Trophoblast cell (in vitro differentiated cells and primary cell): ENCODE measurements around the gene UBL4A.

Experiments
- DNase-seq, 2 donors: peaks; one replicate each; pipeline ENCODE4 v3.0.0-alpha.2; 2016
- H2AFZ ChIP-seq: 2 replicates; pipeline ENCODE4 v1.6.1; 2013; ENCODE audit warnings: low read length, moderate library complexity, mild to moderate bottlenecking; ENCODE audit not compliant: insufficient read depth, poor library complexity
- H2AK5ac ChIP-seq: 2 replicates; pipeline ENCODE4 v1.6.1; 2013; ENCODE audit warnings: mild to moderate bottlenecking, low read length
- H2BK120ac ChIP-seq: 2 replicates; pipeline ENCODE4 v1.6.1; 2013; ENCODE audit warnings: low read length, mild to moderate bottlenecking, moderate library complexity; ENCODE audit not compliant: insufficient read depth, poor library complexity
- H2BK12ac ChIP-seq: 2 replicates; pipeline ENCODE4 v1.6.1; 2013; ENCODE audit warnings: mild to moderate bottlenecking, low read length, moderate library complexity
- H2BK5ac ChIP-seq: 2 replicates; pipeline ENCODE4 v1.6.1; 2013; ENCODE audit warnings: low read length, low read depth, moderate library complexity, mild to moderate bottlenecking; ENCODE audit not compliant: poor library complexity
- H3K14ac ChIP-seq: 2 replicates; pipeline ENCODE4 v1.6.1; 2013; ENCODE audit warnings: mild to moderate bottlenecking, low read length
- H3K18ac ChIP-seq: 2 replicates; pipeline ENCODE4 v1.6.1; 2013; ENCODE audit warnings: mild to moderate bottlenecking, low read length
- H3K23ac ChIP-seq: 2 replicates; pipeline ENCODE4 v1.6.1; 2013; ENCODE audit warnings: low read length
- H3K27ac ChIP-seq: 2 replicates; pipeline ENCODE4 v1.5.1; 2013; ENCODE audit warnings: low read depth, mild to moderate bottlenecking, inconsistent platforms, low read length, moderate library complexity
- H3K27me3 ChIP-seq: 2 replicates; pipeline ENCODE4 v1.6.1; 2013; ENCODE audit warnings: inconsistent platforms, mild to moderate bottlenecking, low read length, moderate library complexity; ENCODE audit not compliant: insufficient read depth
- H3K36me3 ChIP-seq, 2 experiments: 1 replicate in 1 of 2; 2 replicates in 1 of 2; pipeline ENCODE4 v1.6.1; 2013; ENCODE audit warnings: low read length in 2 of 2, mild to moderate bottlenecking in 2 of 2, moderate library complexity in 1 of 2; ENCODE audit not compliant: insufficient read depth in 2 of 2, control insufficient read depth in 1 of 2
- H3K4ac ChIP-seq: 2 replicates; pipeline ENCODE4 v1.6.1; 2013; ENCODE audit warnings: low read depth, mild to moderate bottlenecking, low read length, moderate library complexity
- H3K4me1 ChIP-seq, 2 experiments: 1 replicate in 1 of 2; 2 replicates in 1 of 2; pipeline ENCODE4 v1.6.1; 2013; ENCODE audit warnings: low read length in 2 of 2, mild to moderate bottlenecking in 2 of 2, moderate library complexity in 1 of 2; ENCODE audit not compliant: insufficient read depth in 2 of 2, control insufficient read depth in 1 of 2
- H3K4me2 ChIP-seq: 2 replicates; pipeline ENCODE4 v1.6.1; 2013; ENCODE audit warnings: inconsistent platforms, mild to moderate bottlenecking, low read length, moderate library complexity
- H3K4me3 ChIP-seq: 2 replicates; pipeline ENCODE4 v1.5.1; 2013; ENCODE audit warnings: mild to moderate bottlenecking, low read depth, low read length, inconsistent platforms
- H3K79me1 ChIP-seq: one replicate; pipeline ENCODE4 v1.6.1; 2013; ENCODE audit warnings: low read length
- H3K79me2 ChIP-seq: 2 replicates; pipeline ENCODE4 v1.6.1; 2013; ENCODE audit warnings: low read length, mild to moderate bottlenecking; ENCODE audit not compliant: control insufficient read depth, insufficient read depth, poor library complexity
- H3K9ac ChIP-seq: 2 replicates; pipeline ENCODE4 v1.6.1; 2013; ENCODE audit warnings: mild to moderate bottlenecking, low read length
- H3K9me3 ChIP-seq: 2 replicates; pipeline ENCODE4 v1.6.1; 2013; ENCODE audit warnings: low read depth, mild to moderate bottlenecking, control low read depth, inconsistent platforms, low read length; ENCODE audit not compliant: insufficient read depth
- H4K12ac ChIP-seq: 2 replicates; pipeline ENCODE4 v1.6.1; 2013; ENCODE audit warnings: low read depth, mild to moderate bottlenecking, low read length, moderate library complexity
- H4K8ac ChIP-seq: 2 replicates; pipeline ENCODE4 v1.6.1; 2013; ENCODE audit warnings: low read depth, mild to moderate bottlenecking, low read length, moderate library complexity
- H4K91ac ChIP-seq: one replicate; pipeline ENCODE4 v1.6.1; 2013; ENCODE audit warnings: low read depth, mild to moderate bottlenecking, low read length, moderate library complexity
- WGBS: extraction: QIAGEN DNeasy Blood & Tissue Kit; methylation state at CpG from one replicate; pipeline ENCODE4 v1.1.7; 2013; ENCODE audit warnings: missing lambda C conversion rate; ENCODE audit not compliant: insufficient read length, insufficient coverage; ENCODE audit errors: extremely low coverage; 5-methylcytosine and 5-hydroxymethylcytosine counted together

The UBL4A gene

GRCh38 chrX:154446430-154446829 is 40.0 kb downstream of the UBL4A start:
- Histone ChIP-seq H3K18ac (no peak overlapping the region), H2AFZ (no peak overlapping the region), H3K27ac (no peak overlapping the region), H4K91ac (no peak overlapping the region), H3K4ac (no peak overlapping the region), H3K4me3 (no peak overlapping the region), H2AK5ac (no peak overlapping the region), H3K79me2 (peaks cover 7% of the 10 kb centered on the region), H3K23ac (no peak overlapping the region), H4K12ac (no peak overlapping the region), H2BK12ac (no peak overlapping the region), H2BK5ac (no peak overlapping the region), H3K79me1 (peaks cover 13% of the 10 kb centered on the region), H4K8ac (no peak overlapping the region), H3K4me2 (no peak overlapping the region), H2BK120ac (no peak overlapping the region), H3K14ac (no peak overlapping the region), H3K27me3 (no peaks in the 10 kb centered on the region), H3K9ac (no peak overlapping the region), H3K9me3 (no peaks in the 10 kb centered on the region), H3K36me3 (peaks cover 62 to 75% of the 10 kb centered on the region in 2 experiments), H3K4me1 (peaks cover 6 to 14% of the 10 kb centered on the region in 2 experiments)
- no peak for DNase-seq
- no CpG with 5 or more reads among the region's 12 CpGs for WGBS

- Histone ChIP-seq H3K9ac (no peak overlapping the region), H3K79me2 (peaks cover 7% of the 10 kb centered on the region), H2AFZ (no peak overlapping the region), H3K4me1 (peaks cover 6 to 14% of the 10 kb centered on the region in 2 experiments), H3K79me1 (peaks cover 13% of the 10 kb centered on the region), H3K18ac (no peak overlapping the region), H3K36me3 (peaks cover 66 to 75% of the 10 kb centered on the region in 2 experiments), H2AK5ac (no peak overlapping the region), H3K27ac (no peak overlapping the region), H3K14ac (no peak overlapping the region), H2BK120ac (no peak overlapping the region), H3K27me3 (no peaks in the 10 kb centered on the region), H2BK5ac (no peak overlapping the region), H2BK12ac (no peak overlapping the region), H3K4me2 (no peak overlapping the region), H3K23ac (no peak overlapping the region), H4K8ac (no peak overlapping the region), H3K4ac (no peak overlapping the region), H4K91ac (no peak overlapping the region), H4K12ac (no peak overlapping the region), H3K4me3 (no peak overlapping the region), H3K9me3 (no peaks in the 10 kb centered on the region)
- DNase-seq, result no peak
- WGBS, result no CpG with 5 or more reads among the region's 16 CpGs
Measured at GRCh38 chrX:154445776-154446175, 40.6 kb downstream of the UBL4A start.

GRCh38 chrX:154444755-154445246 is 41.6 kb downstream of the UBL4A start:
- Histone ChIP-seq H4K91ac (peak overlapping the region; percentile 95), H3K4me3 (peak overlapping the region; percentile 79), H2BK12ac (peak overlapping the region; percentile 4), H3K9me3 (no peaks in the 10 kb centered on the region), H3K18ac (peak overlapping the region; percentile 94), H2AFZ (peak overlapping the region; percentile 56), H3K79me2 (peaks cover 7% of the 10 kb centered on the region), H4K12ac (peak overlapping the region; percentile 94), H3K27me3 (no peaks in the 10 kb centered on the region), H3K4me1 (peaks cover 6 to 14% of the 10 kb centered on the region in 2 experiments), H3K23ac (no peak overlapping the region), H2BK5ac (peak overlapping the region; percentile 80), H2AK5ac (peak overlapping the region; percentile 76), H3K4me2 (peak overlapping the region; percentile 89), H4K8ac (peak overlapping the region; percentile 88), H3K4ac (peak overlapping the region; percentile 71), H2BK120ac (peak overlapping the region; percentile 91), H3K14ac (peak overlapping the region; percentile 96), H3K79me1 (peaks cover 13% of the 10 kb centered on the region), H3K36me3 (peaks cover 68 to 75% of the 10 kb centered on the region in 2 experiments), H3K27ac (peak overlapping the region; percentile 79), H3K9ac (peak overlapping the region; percentile 84)
- DNase-seq, result no peak
- WGBS, result no CpG with 5 or more reads among the region's 13 CpGs

GRCh38 chrX:154443992-154444754 is 42.2 kb downstream of the UBL4A start, which contains the start of gene FAM50A:
FAM50A (plus strand) TSS chrX:154444141; CDS start chrX:154444236, 95 bp downstream.
- H3K36me3 ChIP-seq, result peaks cover 66 to 72% of the 10 kb centered on the region in 2 experiments
- H2BK5ac ChIP-seq, result peak within 1 kb of the TSS; percentile 80
- H4K8ac ChIP-seq, result peak within 1 kb of the TSS; percentile 88
- H3K27ac ChIP-seq, result peak within 1 kb of the TSS; percentile 79
- peak within 1 kb of the TSS; percentile 84 for H3K9ac ChIP-seq
- peak within 1 kb of the TSS; percentile 79 for H3K4me3 ChIP-seq
- H3K79me2 ChIP-seq, result peaks cover 7% of the 10 kb centered on the region
- H3K4me2 ChIP-seq, result peak within 1 kb of the TSS; percentile 89
- peak within 1 kb of the TSS; percentile 94 for H3K18ac ChIP-seq
- peak within 1 kb of the TSS; percentile 64 for H2AFZ ChIP-seq
- peak within 1 kb of the TSS; percentile 91 for H2BK120ac ChIP-seq
- peak within 1 kb of the TSS; percentile 96 for H3K14ac ChIP-seq
- H3K79me1 ChIP-seq, result peaks cover 13% of the 10 kb centered on the region
- peak within 1 kb of the TSS; percentile 76 for H2AK5ac ChIP-seq
- H2BK12ac ChIP-seq, result peak within 1 kb of the TSS; percentile 4
- WGBS, result no CpG with 5 or more reads among the region's 94 CpGs
- H3K9me3 ChIP-seq, result no peaks in the 10 kb centered on the region
- no peaks in the 10 kb centered on the region for H3K27me3 ChIP-seq
- H3K23ac ChIP-seq, result no peak within 1 kb of the TSS
- peak within 1 kb of the TSS; percentile 71 for H3K4ac ChIP-seq
- H4K12ac ChIP-seq, result peak within 1 kb of the TSS; percentile 94
- peak; percentile 69 to 77 for DNase-seq
- peaks cover 6 to 14% of the 10 kb centered on the region in 2 experiments for H3K4me1 ChIP-seq
- H4K91ac ChIP-seq, result peak within 1 kb of the TSS; percentile 95
